PC-9 (cell line): ENCODE results near the gene DAND5.
"Not testable (repeated sequence)": the region's sequence is repeated elsewhere in the genome, so short reads cannot be mapped to it uniquely, and the experiment has no call there.

Source experiments
- CTCF ChIP-seq: fragments of 200-600 bp; sonication (generic); conservative IDR thresholded peaks from 2 replicates; pipeline ENCODE4 v1.6.1; 2017; ENCODE audit warnings: mixed run types, antibody characterized with exemption, mild to moderate bottlenecking, moderate library complexity
- EZH2 ChIP-seq: fragments of 200-600 bp; sonication (generic); IDR thresholded peaks from 2 replicates; pipeline ENCODE4 v1.8.0; 2017; ENCODE audit warnings: antibody characterized with exemption, low read depth

- TF ChIP-seq EZH2, result not testable (repeated sequence)
- 0 out of 2 replicates have a peak, but pooled peaks have one; percentile 15 for TF ChIP-seq CTCF
Observed at GRCh38 chr19:12957389-12957952, 11.9 kb upstream of the DAND5 start.
